Measurements from ENCODE around the gene CAMKMT.

CAMKMT gene

GRCh38 chr2:44361330-44362206, at the start of gene CAMKMT, which contains the start of gene PREPL:
CAMKMT (plus strand) TSS chr2:44361947.
PREPL (minus strand) TSS chr2:44361494; CDS start chr2:44346342, 15,152 bp downstream.
- peak; percentile 98 for DNase-seq

GRCh38 chr2:44314362-44314761, 47.4 kb upstream of the CAMKMT start:
- no peak for DNase-seq

GRCh38 chr2:44315945-44316344, 45.8 kb upstream of the CAMKMT start:
- DNase-seq: no peak

- DNase-seq: no peak
These were observed 40.9 kb upstream of the CAMKMT start for GRCh38 chr2:44320832-44321231.

GRCh38 chr2:44321360-44321759, 40.4 kb upstream of the CAMKMT start:
- no peak for DNase-seq

- DNase-seq: no peak
These were observed 36.7 kb upstream of the CAMKMT start for GRCh38 chr2:44324971-44325426.

GRCh38 chr2:44325897-44326296, 35.9 kb upstream of the CAMKMT start:
- DNase-seq: no peak

GRCh38 chr2:44326548-44327264, 35.0 kb upstream of the CAMKMT start:
- no peak for DNase-seq

- DNase-seq: no peak
These were observed 33.0 kb upstream of the CAMKMT start for GRCh38 chr2:44328750-44329149.

- DNase-seq: no peak
These were observed 32.4 kb upstream of the CAMKMT start for GRCh38 chr2:44329343-44329742.

GRCh38 chr2:44330801-44331200, 30.9 kb upstream of the CAMKMT start:
- DNase-seq: no peak

- DNase-seq: no peak
These were observed 27.8 kb upstream of the CAMKMT start for GRCh38 chr2:44333994-44334393.

- DNase-seq: no peak
These were observed 25.8 kb upstream of the CAMKMT start for GRCh38 chr2:44335806-44336538.

GRCh38 chr2:44342854-44343253, 18.9 kb upstream of the CAMKMT start:
- no peak for DNase-seq

- no peak for DNase-seq
These were observed 14.2 kb upstream of the CAMKMT start for GRCh38 chr2:44347526-44347925.

- no peak for DNase-seq
These were observed 13.3 kb upstream of the CAMKMT start for GRCh38 chr2:44348400-44348799.

- no peak for DNase-seq
These were observed 12.2 kb upstream of the CAMKMT start for GRCh38 chr2:44349506-44349905.

GRCh38 chr2:44351088-44351487, 10.7 kb upstream of the CAMKMT start:
- no peak for DNase-seq

GRCh38 chr2:44351676-44352075, 10.1 kb upstream of the CAMKMT start:
- no peak for DNase-seq

GRCh38 chr2:44352510-44352909, 9.2 kb upstream of the CAMKMT start:
- no peak for DNase-seq

GRCh38 chr2:44354761-44355160, 7.0 kb upstream of the CAMKMT start:
- no peak for DNase-seq

- peak; percentile 28 for DNase-seq
These were observed 3.2 kb upstream of the CAMKMT start for GRCh38 chr2:44358503-44358902.

GRCh38 chr2:44360749-44361329, 908 bp upstream of the CAMKMT start:
- DNase-seq: no peak
